ENCODE measurements around the gene ARL2BP.

- TF ChIP-seq, protein P1, sequence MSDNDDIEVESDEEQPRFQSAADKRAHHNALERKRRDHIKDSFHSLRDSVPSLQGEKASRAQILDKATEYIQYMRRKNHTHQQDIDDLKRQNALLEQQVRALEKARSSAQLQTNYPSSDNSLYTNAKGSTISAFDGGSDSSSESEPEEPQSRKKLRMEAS (IDR thresholded peaks at IDR 0.05) = no peak
- no peak for TF ChIP-seq CTCF (IDR thresholded peaks at IDR 0.05; ENCODE audit: low read depth, low read length, missing input control)
Measured at GRCh38 chr16:57282510-57283213, 37.6 kb downstream of the ARL2BP start.
